Panc1 (cell line): ENCODE data around the gene CHST11. TPM values are rescaled to one million over a fixed set of nuclear protein-coding genes. Genes with fewer than 3 reads are reported as not detected.

Experiments used
- ATAC-seq: fragments of 200-7000 bp; cut with Tn5 transposase; 2 replicates; pipeline ENCODE4 v1.9.1; 2020; ENCODE audit warnings: mild to moderate bottlenecking, moderate library complexity
- BruUV-seq: library from RNA; stranded (reverse); fragments of 400-500 nt; replicated peaks from 2 replicates; lab custom pipeline; 2021; lab: Mats Ljungman, UMichigan
- CTCF ChIA-PET: fragments of 300-600 bp; sonication (Branson Sonifier 250); formaldehyde crosslinking; loops from one replicate; lab custom pipeline; 2022; ENCODE audit warnings: antibody characterized with exemption; lab: Charles Lee
- POLR2A ChIA-PET: fragments of 300-600 bp; sonication (Branson Sonifier 250); formaldehyde crosslinking; loops from one replicate; lab custom pipeline; 2022; ENCODE audit warnings: antibody characterized with exemption; lab: Charles Lee
- DNase-seq: peaks from one replicate; pipeline ENCODE4 v3.0.0-alpha.2; 2010; ENCODE audit warnings: low read depth, low spot score
- H3K27ac ChIP-seq: 2 replicates; pipeline ENCODE4 v1.5.1; 2011; ENCODE audit warnings: mild to moderate bottlenecking, low read length, inconsistent platforms
- H3K27me3 ChIP-seq: fragments of 200-500 bp; sonication (Bioruptor generic); 2 replicates; pipeline ENCODE4 v1.6.0; 2014; ENCODE audit warnings: low read length, inconsistent platforms; ENCODE audit not compliant: control insufficient read depth, insufficient read depth
- H3K36me3 ChIP-seq: fragments of 200-500 bp; sonication (Bioruptor generic); 2 replicates; pipeline ENCODE4 v1.5.1; 2014; ENCODE audit warnings: inconsistent platforms, mild to moderate bottlenecking, low read length, moderate library complexity; ENCODE audit not compliant: control insufficient read depth, insufficient read depth
- H3K4me1 ChIP-seq: 2 replicates; pipeline ENCODE4 v1.5.1; 2011; ENCODE audit warnings: inconsistent platforms, mild to moderate bottlenecking, low read length, moderate library complexity; ENCODE audit not compliant: control insufficient read depth, insufficient read depth
- H3K4me3 ChIP-seq, 2 experiments: 2 replicates each; pipeline ENCODE4 v1.5.1; 2011 to 2012; ENCODE audit warnings: low read depth in 2 of 2, low read length in 2 of 2, mild to moderate bottlenecking in 2 of 2, inconsistent platforms in 1 of 2, moderate library complexity in 1 of 2
- H3K9me3 ChIP-seq: fragments of 200-500 bp; sonication (Bioruptor generic); 2 replicates; pipeline ENCODE4 v1.5.1; 2014; ENCODE audit warnings: low read depth, mild to moderate bottlenecking, inconsistent platforms, low read length, moderate library complexity; ENCODE audit not compliant: control insufficient read depth, insufficient read depth
- CTCF ChIP-seq: fragments of 450-650 bp; IDR thresholded peaks from 2 replicates; pipeline ENCODE4 v1.5.1; 2017; ENCODE audit warnings: mild to moderate bottlenecking
- POLR2AphosphoS5 ChIP-seq: IDR thresholded peaks from 2 replicates; pipeline ENCODE4 v1.6.1; 2012; ENCODE audit warnings: mild to moderate bottlenecking, low read depth, low read length, moderate library complexity
- REST ChIP-seq, 2 experiments: IDR thresholded peaks; 2 replicates each; pipeline ENCODE4 v1.6.1; 2011 to 2012; ENCODE audit warnings: low read depth in 2 of 2, control low read depth in 1 of 2, low read length in 1 of 2, mild to moderate bottlenecking in 1 of 2, moderate library complexity in 1 of 2; ENCODE audit not compliant: insufficient read depth in 1 of 2
- SIN3A ChIP-seq: IDR thresholded peaks from 2 replicates; pipeline ENCODE4 v1.6.1; 2012; ENCODE audit warnings: low read depth, mild to moderate bottlenecking, low read length, moderate library complexity, borderline replicate concordance; ENCODE audit not compliant: insufficient read depth
- TCF7L2 ChIP-seq: IDR thresholded peaks from 2 replicates; pipeline ENCODE4 v1.6.1; 2011; ENCODE audit warnings: mild to moderate bottlenecking, low read depth, low read length, inconsistent platforms
- in situ Hi-C: cut with HindIII; loops from 2 replicates; pipeline ENCODE4 v1.10.0; 2016; ENCODE audit warnings: low sequenced_read_pairs, low pct_unique_long_range_greater_than_20kb
- intact Hi-C: fragments of 100-400 bp; cut with micrococcal nuclease; formaldehyde crosslinking; loops from one replicate; pipeline ENCODE4 v1.10.0; 2022; ENCODE audit not compliant: unreplicated experiment
- total RNA-seq: library from RNA; stranded (reverse); gene quantifications from one replicate; pipeline ENCODE4 v1.2.1, GENCODE V29; 2021; ENCODE audit not compliant: unreplicated experiment

CHST11 gene
- total RNA-seq, 1 experiment from 2014 or later, result 11.4 TPM

GRCh38 chr12:104749545-104749944 is 292.8 kb downstream of the CHST11 start:
- CTCF ChIA-PET, result no interaction called here
- no TSS peak for BruUV-seq
- Histone ChIP-seq H3K4me1 (no peaks in the 10 kb centered on the region), H3K27me3 (no peaks in the 10 kb centered on the region), H3K27ac (no peak overlapping the region), H3K36me3 (no peaks in the 10 kb centered on the region), H3K4me3 (no peak overlapping the region), H3K9me3 (no peaks in the 10 kb centered on the region)
- ATAC-seq (no peak), DNase-seq (no peak)
- intact Hi-C loops (no loop called here), in situ Hi-C loops (no loop called here)
- POLR2A ChIA-PET, result interaction anchor here (0.6 kb wide), 1 partner anchor 381 kb away, joined by 3 read pairs; no protein-coding TSS in a partner anchor
- TF ChIP-seq CTCF, result no peak
- no peak for TF ChIP-seq POLR2AphosphoS5
- TF ChIP-seq SIN3A, result no peak

- TF ChIP-seq CTCF, result no peak
- no peak for TF ChIP-seq TCF7L2
- TF ChIP-seq REST (IDR thresholded peaks at IDR 0.05; ENCODE audit: insufficient read depth in 1 of 2, low read depth in 2 of 2, low read length in 1 of 2), result no peak
- TF ChIP-seq SIN3A, result no peak
- TF ChIP-seq POLR2AphosphoS5, result no peak
- ATAC-seq (no peak), DNase-seq (no peak)
- in situ Hi-C loops (no loop called here), intact Hi-C loops (no loop called here)
- H3K4me1 ChIP-seq, result no peaks in the 10 kb centered on the region
- POLR2A ChIA-PET, result no interaction called here
- H3K27ac ChIP-seq, result no peak overlapping the region
- CTCF ChIA-PET, result no interaction called here
- no peak overlapping the region for H3K4me3 ChIP-seq
- no TSS peak for BruUV-seq
- H3K27me3 ChIP-seq, result no peaks in the 10 kb centered on the region
- no peaks in the 10 kb centered on the region for H3K9me3 ChIP-seq
- no peaks in the 10 kb centered on the region for H3K36me3 ChIP-seq
Observed at GRCh38 chr12:104750061-104750460, 293.3 kb downstream of the CHST11 start.

GRCh38 chr12:104751120-104751519 is 294.4 kb downstream of the CHST11 start:
- Histone ChIP-seq H3K27ac (no peak overlapping the region), H3K4me1 (no peaks in the 10 kb centered on the region), H3K4me3 (no peak overlapping the region), H3K36me3 (no peaks in the 10 kb centered on the region), H3K9me3 (no peaks in the 10 kb centered on the region), H3K27me3 (no peaks in the 10 kb centered on the region)
- in situ Hi-C loops, result no loop called here
- POLR2A ChIA-PET, result no interaction called here
- ATAC-seq (no peak), DNase-seq (no peak)
- BruUV-seq, result no TSS peak
- CTCF ChIA-PET, result no interaction called here
- intact Hi-C loops, result no loop called here
- no peak for TF ChIP-seq TCF7L2
- no peak for TF ChIP-seq CTCF
- no peak for TF ChIP-seq POLR2AphosphoS5
- no peak for TF ChIP-seq SIN3A
